GM21390 (cell line): ENCODE results near the gene ZMYND8.
"Not testable (repeated sequence)": the region's sequence is repeated elsewhere in the genome, so short reads cannot be mapped to it uniquely, and the experiment has no call there.

Source experiments
- ATAC-seq: cut with Tn5 transposase; IDR thresholded peaks from one replicate; pipeline ENCODE4 v1.9.1; 2021; ENCODE audit not compliant: unreplicated experiment

Gene ZMYND8

DNA sequence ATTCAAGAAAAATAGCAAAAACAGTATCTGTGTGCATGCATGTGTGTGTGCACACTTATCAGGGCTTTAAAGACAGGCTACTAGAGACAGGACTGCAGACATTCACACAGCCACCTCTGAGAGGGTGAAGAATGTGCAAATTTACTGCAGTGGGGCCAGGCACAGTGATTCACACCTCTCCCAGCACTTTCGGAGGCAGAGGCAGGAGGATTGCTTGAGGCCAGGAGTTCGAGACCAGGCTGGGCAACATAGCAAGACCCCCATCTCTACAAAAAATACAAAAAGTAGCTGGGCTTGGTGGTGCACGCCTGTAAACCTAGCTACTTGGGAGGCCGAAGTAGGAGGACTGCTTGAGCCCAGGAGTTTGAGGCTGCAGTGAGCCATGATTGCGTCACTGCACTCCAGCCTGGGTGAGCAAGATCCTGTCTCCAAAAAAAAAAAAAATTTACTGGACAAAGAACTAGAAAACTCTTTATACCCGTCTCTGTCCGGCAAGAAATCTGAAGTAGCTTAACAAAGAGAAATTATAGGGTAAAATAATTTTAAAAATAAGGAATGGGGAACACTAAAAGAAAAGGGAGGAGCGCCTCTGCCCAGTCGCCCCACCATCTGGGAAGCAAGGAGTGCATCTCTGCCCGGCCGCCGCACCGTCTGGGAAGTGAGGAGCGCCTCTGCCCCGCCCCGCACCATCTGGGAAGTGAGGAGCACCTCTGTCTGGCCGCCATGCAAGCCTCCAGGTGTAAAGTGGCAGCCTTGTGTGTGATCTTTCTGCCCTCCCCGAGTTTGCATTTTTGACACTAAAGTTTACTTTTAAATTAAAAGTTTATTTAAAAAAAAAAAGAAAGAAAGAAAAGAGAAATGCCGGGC, 105.1 kb downstream of the ZMYND8 start:
- ATAC-seq = no peak

DNA sequence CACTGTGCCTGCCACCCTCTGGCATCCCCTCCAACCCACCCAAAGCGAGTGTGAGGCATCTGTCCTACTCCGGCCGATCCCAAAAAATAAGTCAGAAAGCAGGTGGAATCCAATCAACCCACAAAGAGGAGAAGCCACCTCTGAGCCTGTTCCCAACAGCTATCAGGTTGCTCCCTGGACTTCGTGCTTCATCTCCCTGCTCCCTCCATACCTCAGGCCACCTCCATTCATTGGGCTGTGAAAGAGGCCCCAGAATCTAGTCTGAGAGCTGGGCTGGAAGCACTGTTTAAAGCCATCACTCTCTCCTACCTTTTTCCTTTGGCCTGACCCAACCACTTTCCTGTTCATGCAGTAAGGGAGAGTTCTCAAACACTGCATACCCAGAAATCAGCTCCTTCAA, 106.1 kb downstream of the ZMYND8 start:
- ATAC-seq = no peak

DNA sequence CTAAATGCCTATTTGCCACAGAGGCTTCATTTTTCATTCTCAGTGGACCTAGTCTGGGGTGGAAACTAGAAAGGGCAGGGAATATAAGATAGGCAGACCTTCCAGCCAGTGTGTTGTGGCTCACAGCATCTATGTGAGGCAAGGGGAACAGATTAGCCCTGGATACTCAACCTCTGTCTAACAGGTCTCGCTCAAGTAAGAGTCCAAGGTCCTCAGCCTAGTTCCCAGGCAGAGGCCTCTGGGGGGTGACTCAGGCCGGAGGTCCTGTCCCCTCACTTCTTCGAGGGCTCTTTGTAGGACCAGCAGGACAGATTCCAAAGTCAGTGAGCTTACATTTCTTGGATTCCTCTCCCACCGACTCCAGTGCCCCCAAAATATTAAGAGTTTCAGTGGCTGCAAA, 106.6 kb downstream of the ZMYND8 start:
- no peak for ATAC-seq

DNA sequence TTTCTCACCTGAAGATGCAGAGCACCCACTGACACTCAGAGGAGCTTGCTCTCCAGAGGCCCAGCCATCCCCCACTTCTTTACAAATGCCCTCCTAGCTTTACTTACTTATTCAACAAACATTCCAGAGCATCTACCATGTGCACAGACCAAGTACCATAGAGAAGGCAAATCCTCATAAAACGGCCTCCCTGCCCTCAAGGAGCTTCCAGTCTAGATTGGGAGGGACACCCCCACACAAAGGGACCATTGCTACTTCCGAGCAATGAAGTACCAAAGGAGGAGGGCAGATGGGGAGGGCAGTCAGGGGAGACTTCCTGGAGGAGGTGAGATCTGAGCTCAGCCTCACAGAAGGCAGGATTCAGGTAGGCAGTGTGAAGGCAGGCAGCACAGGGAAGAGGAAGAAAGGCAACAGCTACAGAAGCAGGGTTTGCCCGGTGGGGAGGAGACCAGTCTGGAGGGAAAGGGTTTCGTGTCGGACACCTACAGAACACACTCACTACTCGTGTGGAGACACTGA, 108.0 kb downstream of the ZMYND8 start:
- no peak for ATAC-seq

DNA sequence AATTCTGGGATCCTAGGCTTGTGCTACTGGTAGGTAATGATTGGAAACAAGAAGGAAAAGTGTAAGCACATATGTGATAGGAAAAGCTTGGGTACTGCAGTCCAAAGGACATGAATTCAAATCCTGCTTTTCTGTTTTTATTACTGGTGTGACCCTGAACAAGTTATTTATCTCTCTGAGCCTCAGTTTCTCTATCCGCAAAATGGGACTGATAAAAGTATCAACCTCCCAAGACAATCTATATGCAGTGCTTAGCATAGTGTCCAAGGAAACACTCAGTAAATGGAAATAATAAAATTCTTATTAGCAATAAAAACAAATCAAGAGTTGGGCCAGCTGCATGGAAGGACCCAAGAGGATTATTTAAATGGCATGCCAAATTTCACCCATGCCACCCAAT, 108.5 kb downstream of the ZMYND8 start:
- no peak for ATAC-seq

DNA sequence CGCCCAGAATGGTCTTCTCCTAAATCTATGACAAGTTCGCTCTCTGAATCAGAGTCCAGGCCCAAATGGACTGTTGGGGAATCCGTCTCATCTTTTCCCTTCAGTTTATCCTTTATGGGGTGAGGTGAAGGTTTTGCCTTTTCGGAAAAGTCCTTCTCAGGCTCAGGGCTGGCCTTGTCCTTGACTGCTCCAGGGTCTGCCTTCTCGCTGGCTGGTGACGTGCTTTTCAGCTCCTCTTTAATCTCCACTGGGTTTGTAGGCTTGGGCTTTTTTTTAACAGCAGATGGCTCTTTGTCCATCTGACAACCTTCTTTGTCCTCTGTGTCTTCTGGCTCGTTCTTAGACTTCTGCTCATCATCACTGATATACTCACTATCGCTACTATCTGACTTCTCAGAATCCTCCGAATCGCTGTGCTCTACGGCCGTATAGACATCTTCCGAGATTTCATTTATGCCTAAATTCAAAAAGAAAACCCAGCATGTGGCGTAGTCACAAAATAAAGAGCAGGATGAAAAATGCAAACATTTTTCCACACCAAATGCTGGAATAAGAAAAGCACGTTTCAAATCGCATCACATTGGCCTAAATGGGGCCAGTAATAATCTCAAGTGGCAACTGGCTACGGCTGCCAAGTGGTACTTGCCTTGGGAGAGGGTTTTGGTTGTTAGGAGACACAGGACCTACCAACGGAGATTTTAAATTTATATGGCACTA, 110.3 kb downstream of the ZMYND8 start:
- ATAC-seq = no peak

DNA sequence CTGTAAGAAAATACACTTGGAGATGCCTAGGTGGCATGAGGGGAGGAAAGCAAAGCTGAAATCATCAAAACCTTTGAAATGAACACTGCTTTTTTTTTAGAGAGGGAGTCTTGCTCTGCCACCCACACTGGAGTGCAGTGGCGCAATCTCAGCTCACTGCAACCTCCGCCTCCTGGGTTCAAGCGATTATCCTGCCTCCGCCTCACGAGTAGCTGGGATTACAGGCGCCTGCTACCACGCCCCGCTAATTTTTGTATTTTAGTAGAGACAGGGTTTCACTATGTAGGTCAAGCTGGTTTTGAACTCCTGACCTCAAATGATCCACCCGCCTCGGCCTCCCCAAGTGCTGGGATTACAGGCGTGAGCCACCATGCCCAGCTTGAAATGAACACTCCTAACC, 111.3 kb downstream of the ZMYND8 start:
- ATAC-seq = not testable (repeated sequence)

DNA sequence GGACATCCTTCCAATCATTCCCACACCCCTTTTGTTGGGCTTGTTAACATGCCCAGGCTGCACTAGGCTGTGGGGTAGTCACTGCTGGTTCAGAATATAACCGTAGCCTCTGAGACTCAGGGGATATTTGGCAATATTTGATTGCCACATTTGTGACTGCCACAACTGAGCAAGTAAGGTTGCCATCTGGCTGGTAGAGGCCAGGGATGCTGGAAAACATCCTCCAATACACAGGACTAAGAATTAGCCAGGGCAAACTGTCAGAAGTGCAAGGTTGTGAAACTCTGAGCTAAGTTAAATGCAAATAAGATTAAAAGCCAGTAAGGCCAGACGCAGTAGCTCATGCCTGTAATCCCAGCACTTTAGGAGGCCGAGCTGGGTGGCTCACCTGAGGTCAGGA, 112.0 kb downstream of the ZMYND8 start:
- ATAC-seq = no peak

DNA sequence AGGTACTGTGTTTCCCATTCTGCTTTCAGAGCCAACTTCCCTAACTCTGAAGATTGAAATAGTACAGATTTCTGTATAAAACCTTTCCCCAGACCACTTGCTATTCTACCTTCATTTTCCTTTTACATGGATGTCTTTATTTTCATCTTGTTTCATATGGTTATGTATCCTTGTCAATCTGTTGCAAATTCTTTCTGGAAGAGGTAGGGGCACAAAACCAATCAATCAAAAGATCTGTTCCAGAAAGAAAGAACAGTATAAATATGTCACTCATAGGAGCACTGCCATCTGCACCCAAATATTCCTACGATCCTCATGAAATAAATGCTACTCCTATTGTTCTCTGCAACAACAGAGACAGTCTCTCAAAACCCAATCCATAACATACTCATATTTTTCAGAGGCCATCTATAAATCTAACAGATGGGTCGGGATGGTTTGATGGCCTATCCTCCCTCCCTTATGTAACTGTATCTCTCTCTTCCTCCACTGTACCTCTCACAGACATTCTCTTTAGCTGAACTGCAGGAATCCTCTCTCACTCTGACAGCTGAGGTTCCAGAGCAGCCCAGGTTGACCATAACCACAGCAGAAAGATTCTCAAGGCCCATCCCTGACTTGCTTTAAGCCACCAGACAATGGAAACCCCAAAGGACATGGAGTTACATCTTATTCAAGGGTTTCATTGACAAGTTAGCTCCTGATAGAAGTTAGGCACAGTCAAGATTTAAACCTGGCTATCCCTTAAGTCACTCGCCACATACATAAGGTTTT, 112.8 kb downstream of the ZMYND8 start:
- ATAC-seq = no peak

DNA sequence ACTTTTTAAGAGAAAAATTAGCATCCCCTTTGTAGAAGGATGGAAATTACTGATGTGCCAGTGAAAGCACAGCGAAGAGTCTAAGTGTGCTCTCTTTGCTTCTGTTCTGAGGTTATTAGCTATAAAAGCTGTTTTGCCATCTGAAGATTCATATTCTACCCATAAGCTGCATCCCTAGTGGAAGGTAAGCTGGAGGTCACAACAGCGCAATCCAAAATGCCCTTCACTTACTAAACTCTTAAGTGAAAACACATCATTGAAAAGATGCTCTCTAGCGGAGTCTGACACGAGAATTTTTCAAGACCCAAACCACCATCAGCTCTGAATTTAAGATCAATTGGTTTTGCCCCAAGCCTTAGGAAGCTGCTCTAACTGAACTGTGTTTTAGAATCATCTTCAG, 113.5 kb downstream of the ZMYND8 start:
- no peak for ATAC-seq

DNA sequence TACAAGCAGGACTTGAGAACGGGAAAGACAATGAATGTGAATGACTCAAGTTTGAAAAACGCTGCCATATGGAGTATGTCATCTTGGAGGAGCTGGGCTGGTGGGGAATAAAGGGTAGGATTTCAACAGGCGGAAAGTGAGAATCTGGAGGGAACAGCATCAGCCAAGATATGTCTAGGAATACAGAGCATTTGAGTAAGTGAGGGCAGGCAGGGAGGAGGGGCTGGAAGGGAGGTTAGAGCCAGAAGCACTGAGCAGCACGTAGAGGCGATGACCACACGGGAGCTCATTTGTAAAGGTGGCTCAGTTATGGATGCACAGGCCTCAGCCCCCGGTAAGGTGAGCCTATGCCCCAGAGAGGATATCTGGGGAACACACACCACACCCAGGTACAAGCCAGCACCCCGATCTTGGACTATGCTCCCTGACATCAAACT, 115.1 kb downstream of the ZMYND8 start:
- ATAC-seq = no peak

DNA sequence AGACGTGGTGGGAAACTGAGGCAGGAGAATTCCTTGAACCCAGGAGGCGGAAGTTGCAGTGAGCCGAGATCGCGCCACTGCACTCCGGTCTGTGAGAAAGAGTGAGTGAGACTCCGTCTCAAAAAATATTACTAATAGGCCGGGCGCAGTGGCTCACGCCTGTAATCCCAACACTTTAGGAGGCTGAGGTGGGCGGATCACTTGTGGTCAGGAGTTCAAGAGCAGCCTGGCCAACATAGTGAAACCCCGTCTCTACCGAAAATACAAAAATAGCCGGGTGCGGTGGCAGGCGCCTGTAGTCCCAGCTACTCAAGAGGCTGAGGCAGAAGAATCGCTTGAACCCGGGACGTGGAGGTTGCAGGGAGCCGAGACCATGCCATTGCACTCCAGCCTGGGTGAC, 116.4 kb downstream of the ZMYND8 start:
- ATAC-seq = not testable (repeated sequence)

DNA sequence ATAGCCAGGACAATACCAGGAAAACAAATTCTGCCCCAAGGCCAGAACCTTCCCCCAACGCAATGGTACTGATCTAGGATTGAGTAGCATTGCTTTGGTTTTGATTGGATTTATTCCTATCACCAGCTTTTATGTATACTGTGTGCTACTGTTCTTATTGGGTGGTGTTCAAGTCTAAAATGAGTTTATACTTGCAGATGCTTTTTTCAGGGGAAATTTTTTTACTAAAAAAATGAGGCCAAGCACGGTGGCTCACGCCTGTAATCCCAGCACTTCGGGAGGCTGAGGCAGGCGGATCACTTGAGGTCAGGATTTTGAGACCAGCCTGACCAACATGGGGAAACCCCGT, 116.8 kb downstream of the ZMYND8 start:
- ATAC-seq = no peak

DNA sequence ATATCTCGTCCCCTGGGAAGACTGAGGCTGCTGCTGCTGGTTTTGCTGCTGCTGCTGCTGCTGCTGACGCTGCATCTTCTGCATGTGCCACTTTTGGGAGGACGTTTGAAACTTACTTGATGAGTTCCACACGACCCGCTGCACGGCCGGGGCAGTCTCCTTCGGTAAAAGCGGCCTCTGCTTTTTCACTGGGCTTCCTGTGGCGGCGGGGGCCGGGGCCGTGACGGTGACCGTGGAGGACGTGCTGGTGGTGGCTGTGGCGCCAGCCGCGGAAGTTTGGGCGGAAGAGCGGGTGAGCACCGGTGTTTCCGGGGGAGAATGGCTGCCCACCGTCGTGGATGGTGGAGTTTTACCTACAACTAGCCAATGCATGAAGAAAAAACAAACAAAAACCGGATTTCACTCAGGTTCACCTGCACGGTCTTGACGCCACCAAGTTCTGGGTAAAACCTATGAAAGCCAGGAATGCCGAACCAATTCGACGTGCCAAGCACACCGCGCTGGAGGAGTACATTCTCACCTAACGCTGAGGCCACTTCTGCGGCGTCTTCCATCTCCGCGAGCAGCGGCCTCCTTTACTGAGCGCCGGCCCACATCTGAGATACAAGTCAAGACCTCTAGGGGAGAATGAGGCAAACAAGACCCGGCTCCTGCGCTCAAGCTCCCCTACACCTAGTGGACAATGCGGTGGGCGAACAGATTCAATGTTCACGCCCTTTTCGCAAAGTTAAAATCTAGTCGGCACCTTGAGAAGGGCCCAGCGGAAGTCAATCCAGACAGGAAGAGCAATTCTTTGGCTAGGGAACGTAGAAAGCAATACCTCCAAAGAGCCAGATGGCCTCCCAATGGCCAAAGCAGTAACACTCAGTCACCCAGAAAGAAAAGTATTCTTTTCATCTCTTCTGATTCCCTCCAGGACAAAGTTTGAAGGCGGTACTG, 117.5 kb downstream of the ZMYND8 start:
- no peak for ATAC-seq

DNA sequence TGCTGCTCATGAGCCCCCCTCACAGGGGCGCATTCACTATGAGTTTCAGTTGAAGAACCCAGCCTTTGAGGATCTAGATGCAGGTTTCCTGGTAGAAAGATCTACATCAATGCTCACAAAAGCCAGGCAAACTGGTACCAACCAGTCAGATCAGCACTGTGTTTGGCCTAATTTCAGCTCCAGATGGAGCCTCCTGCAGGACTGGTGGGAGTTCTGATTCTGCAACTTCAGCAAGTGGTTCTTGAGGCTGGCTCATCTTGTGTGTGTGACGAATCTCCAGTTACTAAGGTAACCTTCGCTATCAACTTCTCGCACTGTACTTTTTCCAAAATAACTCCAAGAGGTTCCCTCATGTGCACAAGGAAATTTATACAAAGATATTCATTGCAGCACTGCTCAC, 118.8 kb downstream of the ZMYND8 start:
- no peak for ATAC-seq

DNA sequence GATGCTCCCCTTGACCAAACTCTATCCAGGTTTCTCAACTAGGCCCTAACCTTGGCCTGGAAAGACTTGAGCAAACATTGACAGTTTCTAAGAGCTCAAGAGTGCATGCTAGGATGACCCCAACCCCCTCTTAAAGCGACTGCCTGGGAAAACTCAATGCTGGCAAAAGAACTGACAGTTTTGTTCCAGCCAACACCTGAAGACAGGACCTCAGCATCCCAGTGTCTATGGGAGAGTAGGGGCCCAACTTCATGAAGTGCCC, 119.9 kb downstream of the ZMYND8 start:
- ATAC-seq = no peak

DNA sequence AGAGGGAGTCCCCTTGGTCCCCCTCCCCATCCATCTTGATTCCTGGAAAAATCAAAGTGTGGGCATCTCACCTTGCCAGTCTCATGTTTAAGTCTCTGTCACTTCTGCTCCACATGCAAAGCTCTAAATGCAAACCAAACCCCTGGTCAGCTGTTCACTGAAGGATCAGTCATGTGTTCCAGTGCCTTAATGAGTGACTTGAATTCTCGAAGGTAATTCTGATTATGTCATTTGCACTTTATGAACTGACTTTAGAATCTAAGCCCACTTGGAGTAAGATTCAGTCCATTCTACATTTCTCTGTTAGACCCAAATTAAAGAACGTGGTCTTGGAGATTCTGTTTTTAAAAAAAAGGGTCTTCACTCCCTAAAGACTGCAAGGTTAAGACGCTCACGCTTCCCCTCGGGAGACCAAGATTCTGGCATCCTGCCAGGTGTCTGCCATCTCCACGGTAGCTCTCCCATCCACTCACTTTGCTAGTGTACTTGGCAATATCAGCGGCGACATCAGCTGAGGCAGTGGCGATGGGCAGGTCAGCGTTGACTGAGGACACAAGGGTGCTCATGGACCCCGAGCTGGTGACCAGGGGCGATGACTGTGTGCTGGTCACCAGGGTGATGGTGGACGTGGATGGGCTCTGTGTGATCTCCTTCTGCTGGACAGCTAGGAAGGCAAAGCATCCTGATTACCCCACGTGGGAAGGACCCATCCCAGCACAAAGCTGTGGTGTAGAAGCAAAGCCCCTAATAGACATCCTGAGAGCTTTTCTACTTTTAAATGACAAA, 120.5 kb downstream of the ZMYND8 start:
- no peak for ATAC-seq

DNA sequence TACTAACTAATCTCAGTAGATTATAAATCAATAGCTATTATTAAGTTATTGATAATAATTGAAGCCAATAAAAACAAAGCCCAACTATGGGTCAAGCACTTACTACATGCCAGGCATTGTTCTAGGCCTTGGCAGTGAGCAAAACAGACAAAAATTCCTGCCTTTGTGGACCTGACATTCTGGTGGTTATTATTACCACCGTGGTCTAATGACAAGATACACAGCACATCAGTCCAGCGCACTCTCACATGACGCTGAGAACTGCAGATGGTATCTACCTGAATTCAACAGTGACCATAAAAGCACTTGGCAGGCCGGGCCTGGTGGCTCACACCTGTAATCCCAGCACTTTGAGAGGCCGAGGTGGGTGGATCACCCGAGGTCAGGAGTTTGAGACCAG, 121.4 kb downstream of the ZMYND8 start:
- ATAC-seq = no peak

DNA sequence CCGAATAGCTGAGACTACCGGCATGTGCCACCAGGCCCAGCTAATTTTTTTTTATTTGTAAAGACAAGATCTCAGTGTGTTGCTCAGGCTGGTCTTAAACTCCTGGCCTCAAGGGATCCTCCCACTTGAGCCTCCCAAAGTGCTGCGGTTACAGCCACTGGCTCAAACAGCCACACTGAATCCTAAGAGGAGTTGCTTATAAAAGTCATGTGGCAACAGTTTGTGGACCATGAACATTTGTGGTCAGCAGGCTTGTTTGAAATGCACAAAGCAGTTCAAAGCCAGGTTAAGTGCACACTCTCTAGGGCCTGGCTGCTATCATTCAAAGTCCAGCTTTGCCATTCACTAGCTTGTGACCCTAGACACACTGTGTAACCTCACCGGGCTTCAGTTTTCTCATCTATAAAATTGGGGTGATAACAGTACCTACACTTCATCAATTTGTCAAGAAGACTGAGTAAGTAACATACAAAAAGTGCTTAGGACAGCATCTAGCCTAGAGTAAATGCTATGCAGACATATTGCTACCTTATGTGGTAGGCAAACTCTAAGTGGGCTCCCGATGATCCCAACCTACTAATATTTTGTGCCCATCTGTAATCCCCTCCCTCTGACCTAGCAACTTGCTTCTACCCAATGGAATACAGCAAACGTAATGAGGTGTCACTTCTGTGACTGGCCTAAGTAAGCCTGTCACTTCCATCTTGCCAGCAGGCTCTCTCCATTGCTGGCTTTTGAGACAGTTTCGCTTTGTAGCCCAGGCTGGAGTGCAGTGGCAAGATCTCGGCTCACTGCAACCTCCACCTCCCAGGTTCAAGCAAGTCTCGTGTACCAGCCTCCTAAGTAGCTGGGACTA, 122.9 kb downstream of the ZMYND8 start:
- no peak for ATAC-seq
